VCaP (cell line): ENCODE results near the gene STAC2.
"Not testable (repeated sequence)": the region's sequence is repeated elsewhere in the genome, so short reads cannot be mapped to it uniquely, and the experiment has no call there.

ENCODE experiments used
- H3K27ac ChIP-seq: fragments of 450-650 bp; 2 replicates; pipeline ENCODE4 v1.5.1; 2017
- TF ChIP-seq, protein P1 (sequence below): fragments of 450-650 bp; conservative IDR thresholded peaks from 2 replicates; pipeline ENCODE4 v1.5.1; 2017; ENCODE audit warnings: mild to moderate bottlenecking, moderate library complexity

STAC2 gene

DNA sequence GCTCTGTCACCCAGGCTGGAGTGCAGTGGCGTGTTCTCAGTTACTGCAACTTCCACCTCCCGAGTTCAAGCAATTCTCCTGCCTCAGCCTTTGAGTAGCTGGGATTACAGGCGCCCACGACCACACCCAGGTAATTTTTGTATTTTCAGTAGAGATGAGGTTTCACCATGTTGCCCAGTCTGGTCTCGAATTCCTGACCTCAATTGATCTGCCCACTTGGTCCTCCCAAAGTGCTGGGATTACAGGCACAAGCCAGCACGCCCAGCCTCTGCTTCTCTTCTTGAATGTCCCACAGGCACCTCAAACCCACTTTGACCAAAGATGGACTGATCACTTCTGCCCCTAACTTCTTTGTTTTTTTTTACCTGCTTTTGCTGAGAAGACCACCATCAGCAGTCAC lies 55.2 kb downstream of the STAC2 start:
- H3K27ac ChIP-seq: no peak overlapping the region
- TF ChIP-seq, protein P1, sequence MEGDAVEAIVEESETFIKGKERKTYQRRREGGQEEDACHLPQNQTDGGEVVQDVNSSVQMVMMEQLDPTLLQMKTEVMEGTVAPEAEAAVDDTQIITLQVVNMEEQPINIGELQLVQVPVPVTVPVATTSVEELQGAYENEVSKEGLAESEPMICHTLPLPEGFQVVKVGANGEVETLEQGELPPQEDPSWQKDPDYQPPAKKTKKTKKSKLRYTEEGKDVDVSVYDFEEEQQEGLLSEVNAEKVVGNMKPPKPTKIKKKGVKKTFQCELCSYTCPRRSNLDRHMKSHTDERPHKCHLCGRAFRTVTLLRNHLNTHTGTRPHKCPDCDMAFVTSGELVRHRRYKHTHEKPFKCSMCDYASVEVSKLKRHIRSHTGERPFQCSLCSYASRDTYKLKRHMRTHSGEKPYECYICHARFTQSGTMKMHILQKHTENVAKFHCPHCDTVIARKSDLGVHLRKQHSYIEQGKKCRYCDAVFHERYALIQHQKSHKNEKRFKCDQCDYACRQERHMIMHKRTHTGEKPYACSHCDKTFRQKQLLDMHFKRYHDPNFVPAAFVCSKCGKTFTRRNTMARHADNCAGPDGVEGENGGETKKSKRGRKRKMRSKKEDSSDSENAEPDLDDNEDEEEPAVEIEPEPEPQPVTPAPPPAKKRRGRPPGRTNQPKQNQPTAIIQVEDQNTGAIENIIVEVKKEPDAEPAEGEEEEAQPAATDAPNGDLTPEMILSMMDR: no peak

DNA sequence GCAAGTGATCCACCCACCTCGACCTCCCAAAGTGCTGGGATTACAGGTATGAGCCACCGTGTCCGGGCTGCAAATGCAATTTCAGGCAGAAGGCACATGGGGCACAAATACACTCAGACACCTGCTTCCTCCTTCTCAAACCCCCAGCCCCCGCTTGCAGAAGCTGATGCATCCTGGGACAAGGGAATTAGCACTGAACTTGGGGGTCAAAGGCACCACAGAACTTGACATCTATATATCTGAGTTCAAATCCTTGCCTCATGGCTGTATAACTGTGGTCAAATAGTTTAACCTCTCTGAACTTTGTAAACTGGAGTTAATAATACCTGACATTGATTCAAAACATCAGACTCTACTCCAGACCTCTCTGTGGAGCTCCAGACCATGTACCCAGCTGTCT lies 55.6 kb downstream of the STAC2 start:
- H3K27ac ChIP-seq: no peak overlapping the region
- TF ChIP-seq, protein P1: no peak

DNA sequence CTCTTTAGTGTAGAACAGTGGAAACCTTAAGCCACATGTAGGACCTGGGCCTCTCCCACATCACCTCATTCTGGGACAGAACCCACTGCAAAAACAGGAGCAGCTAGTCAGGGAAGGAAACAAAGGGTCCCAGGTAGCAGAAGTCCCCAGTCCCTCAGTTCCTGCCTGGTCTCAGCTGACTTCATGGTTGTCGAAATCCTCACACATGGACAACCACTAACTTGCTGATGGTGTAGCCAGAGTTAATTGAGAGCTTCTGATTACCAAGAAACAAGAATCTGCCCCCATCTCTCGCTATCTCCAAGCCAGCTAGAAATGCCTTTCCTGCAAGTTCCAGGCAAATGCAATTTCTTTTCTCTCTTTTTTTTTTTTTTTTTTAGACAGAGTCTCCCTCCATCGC lies 56.2 kb downstream of the STAC2 start:
- no peak overlapping the region for H3K27ac ChIP-seq
- TF ChIP-seq, protein P1: no peak

DNA sequence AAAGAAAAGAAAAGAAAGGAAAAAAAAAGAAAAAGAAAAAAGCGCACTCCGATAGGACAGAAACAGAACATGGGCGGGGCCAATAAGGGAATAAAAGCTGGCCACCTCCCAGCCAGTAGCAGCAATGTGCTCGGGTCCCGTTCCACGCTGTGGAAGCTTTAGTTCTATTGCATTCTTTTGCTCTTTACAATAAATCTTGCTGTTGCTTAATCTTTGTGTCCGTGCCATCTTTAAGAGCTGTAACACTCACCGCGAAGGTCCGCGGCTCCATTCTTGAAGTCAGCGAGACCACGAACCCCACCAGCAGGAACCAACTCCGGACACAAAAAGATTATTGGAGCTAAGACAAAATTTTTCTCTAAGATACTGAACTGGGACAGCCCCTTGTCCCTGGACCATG lies 56.6 kb downstream of the STAC2 start:
- TF ChIP-seq, protein P1: no peak
- no peak overlapping the region for H3K27ac ChIP-seq

DNA sequence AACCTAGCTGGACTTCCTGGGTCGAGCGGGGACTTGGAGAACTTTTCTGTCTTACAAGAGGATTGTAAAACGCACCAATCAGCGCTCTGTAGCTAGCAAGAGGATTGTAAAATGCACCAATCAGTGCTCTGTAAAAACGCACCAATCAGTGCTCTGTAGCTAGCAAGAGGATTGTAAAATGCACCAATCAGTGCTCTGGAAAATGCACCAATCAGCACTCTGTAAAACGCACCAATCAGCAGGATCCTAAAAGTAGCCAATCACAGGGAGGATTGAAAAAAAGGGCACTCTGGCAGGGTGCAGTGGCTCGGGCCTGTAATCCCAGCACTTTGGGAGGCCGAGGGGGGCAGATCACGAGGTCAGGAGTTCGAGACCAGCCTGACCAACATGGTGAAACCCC lies 57.2 kb downstream of the STAC2 start:
- not testable (repeated sequence) for H3K27ac ChIP-seq

DNA sequence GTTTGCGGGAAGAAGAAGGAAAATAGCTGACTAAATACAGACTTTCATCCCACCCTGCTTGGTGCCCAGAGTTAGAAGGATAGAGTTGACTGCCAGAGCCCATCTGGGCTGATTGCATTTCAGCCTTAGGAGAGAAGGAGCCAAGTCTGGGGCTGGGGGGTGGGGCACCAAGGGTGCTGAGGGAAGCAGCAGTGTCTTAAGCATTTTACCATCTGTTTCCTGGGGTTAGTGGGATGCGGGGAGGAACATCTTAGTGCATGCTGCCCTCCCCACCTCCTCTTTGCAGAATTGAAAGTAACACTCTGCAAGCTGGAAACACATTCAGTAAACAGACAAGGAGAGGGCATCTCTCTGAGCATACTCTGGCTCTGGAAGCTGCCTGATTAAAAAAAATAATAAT lies 58.3 kb downstream of the STAC2 start:
- no peak overlapping the region for H3K27ac ChIP-seq
- TF ChIP-seq, protein P1: no peak

DNA sequence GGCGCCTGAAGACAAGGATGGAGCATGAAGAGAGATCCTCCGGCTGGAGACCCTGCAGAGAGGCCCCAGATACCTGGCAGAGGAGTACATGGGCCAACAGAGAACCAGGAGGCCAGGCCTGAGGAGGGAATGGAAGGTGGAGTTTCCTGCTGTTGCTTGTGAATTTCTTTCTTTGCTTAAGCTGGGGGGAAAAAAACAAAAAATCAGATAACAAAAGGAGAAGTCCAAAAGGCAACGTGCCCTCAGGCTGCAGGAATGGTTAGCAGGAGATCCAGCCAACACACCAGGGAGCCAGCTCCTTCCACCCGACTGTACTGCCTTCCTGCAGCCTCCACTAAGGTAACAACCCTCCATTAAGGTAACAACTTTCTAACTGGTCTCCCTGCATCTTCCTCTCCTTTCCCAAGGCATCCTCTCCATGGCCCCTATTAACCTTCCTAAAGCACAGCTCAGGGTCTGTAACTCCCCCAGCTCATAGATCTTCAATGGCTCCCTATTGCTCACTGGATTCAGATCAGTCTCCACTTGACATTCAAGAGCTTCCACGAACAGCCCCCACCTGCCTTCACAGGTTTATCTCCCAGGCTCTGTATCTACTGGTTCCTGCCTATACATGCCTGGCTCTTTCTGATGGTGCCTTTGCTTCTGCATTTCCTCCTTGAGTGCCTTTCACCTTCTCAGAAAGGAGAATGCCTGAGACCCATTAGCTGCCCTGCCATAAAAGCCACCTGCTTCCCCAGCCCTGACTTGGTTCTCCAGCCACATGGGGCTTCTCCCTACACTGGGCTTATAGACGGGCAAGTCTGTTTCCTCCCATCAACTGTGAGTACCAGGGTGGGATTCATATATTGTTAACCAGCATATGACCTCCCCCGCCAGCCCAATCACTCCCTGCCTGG lies 59.1 kb downstream of the STAC2 start:
- TF ChIP-seq, protein P1: no peak
- no peak overlapping the region for H3K27ac ChIP-seq

DNA sequence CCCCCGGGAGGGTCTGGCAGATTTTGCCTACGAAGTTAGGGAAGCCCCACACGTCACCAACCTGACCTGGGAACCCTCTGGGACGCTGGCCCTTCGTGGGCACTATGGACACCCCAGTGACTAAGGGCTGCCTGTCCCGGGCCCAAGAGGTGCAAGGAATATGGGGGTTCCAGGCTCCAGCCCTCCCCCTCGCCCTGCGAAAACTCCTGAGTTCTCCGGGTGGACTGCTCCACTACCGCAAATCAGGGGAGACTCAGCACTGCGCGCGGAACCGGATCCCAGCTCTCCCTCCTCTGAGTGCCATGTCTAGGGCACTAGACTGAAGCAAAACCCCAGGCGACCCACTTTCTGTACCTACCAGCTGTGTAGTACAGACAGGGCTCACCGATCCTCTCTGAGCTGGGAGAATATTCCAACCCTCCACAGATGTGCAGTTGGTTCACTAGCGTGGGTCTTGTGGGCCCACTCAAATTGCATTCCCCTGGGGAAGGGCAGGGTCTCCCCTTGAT lies 59.9 kb downstream of the STAC2 start, which contains the start of gene ARL5C:
Gene ARL5C, minus strand, starts transcription at position 321 of the 509 bp plus-strand sequence. CDS start 401 bp downstream, outside the sequence.
- TF ChIP-seq, protein P1: no peak
- no peak within 1 kb of the TSS for H3K27ac ChIP-seq
